Activated B cell treated with CpG ODN at 0.5 μM for 24 hours (primary cell): ENCODE data around the gene TMPRSS5. TPM values are rescaled to one million over a fixed set of nuclear protein-coding genes. Genes with fewer than 3 reads are reported as not detected.

Experiments used
- ATAC-seq: fragments of 200-7000 bp; cut with Tn5 transposase; one replicate; pipeline ENCODE4 v1.10.0; 2021; ENCODE audit warnings: low read depth, mild to moderate bottlenecking, moderate library complexity
- CTCF ChIA-PET: fragments of 350-600 bp; sonication (Branson Sonifier 250); formaldehyde crosslinking; loops from one replicate; lab custom pipeline; 2021; ENCODE audit warnings: antibody characterized with exemption; lab: Charles Lee
- POLR2A ChIA-PET: fragments of 350-600 bp; sonication (Branson Sonifier 250); formaldehyde crosslinking; loops from one replicate; lab custom pipeline; 2021; ENCODE audit warnings: antibody characterized with exemption; lab: Charles Lee
- DNase-seq: peaks from one replicate; pipeline ENCODE4 v3.0.0; 2022
- H3K27ac Mint-ChIP-seq: one replicate; pipeline ENCODE4 v1.8.0; 2020; ENCODE audit warnings: mixed read lengths
- H3K27me3 Mint-ChIP-seq: one replicate; pipeline ENCODE4 v1.8.0; 2021; ENCODE audit warnings: mixed read lengths
- H3K36me3 Mint-ChIP-seq: one replicate; pipeline ENCODE4 v1.8.0; 2021; ENCODE audit warnings: low read depth, mixed read lengths
- H3K4me1 Mint-ChIP-seq: one replicate; pipeline ENCODE4 v1.8.0; 2021; ENCODE audit warnings: mixed read lengths
- H3K4me3 Mint-ChIP-seq: one replicate; pipeline ENCODE4 v1.8.0; 2020; ENCODE audit warnings: mild to moderate bottlenecking, mixed read lengths
- H3K9me3 Mint-ChIP-seq: one replicate; pipeline ENCODE4 v1.8.0; 2020; ENCODE audit warnings: mixed read lengths
- intact Hi-C: fragments of 100-400 bp; cut with micrococcal nuclease; formaldehyde crosslinking; loops from one replicate; pipeline ENCODE4 v1.15.1; 2024
- total RNA-seq: library from RNA; stranded (reverse); gene quantifications from 2 replicates; pipeline ENCODE4 v1.2.3, GENCODE V29; 2022
- TF ChIP-seq, protein P1 (sequence below): fragments of 200-600 bp; IDR thresholded peaks from one replicate; pipeline ENCODE4 v1.8.0; 2022; ENCODE audit warnings: antibody characterized with exemption, mild to moderate bottlenecking

TMPRSS5 gene
- total RNA-seq, 1 donor from 2014 or later: 3.1 TPM

DNA sequence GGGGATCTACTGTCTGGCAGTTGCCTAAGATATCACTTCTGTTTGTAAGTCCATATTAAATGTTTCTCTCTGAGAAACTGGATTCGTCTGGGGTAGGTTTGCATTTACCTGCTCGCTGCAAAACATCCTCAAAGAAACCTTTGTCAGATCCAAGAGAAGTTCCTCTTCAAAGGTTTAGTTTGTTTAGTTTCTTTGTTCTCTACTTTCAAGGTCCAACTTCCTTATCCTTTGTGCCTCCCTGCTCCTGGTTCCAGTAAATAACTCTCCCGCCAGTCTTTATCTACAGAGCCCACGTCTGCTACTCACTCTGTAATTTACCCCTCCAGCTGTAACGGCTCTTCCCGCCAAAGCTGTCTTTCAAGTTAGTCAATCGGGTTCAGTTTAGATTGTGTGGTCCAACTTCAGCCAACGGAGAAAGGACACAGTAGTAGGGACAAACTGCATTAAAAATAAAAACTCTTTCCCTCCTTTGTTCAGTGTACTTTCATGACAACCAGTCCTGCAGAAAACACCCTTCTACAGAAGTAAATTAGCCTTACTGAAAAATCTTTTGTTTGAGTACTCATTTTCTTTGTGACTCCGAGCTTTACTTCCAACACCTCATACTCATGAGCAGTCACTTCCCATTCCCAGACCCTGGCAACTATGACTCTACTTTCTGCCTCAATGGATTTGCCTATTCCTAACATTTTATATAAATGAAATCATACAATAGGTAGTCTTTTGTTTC, 41.0 kb downstream of the TMPRSS5 start:
- intact Hi-C loops: no loop called here
- no peak for ATAC-seq
- peaks cover 2% of the 10 kb centered on the region for H3K27me3 Mint-ChIP-seq
- ChIA-PET CTCF (no interaction called here), POLR2A (no interaction called here)
- H3K27ac Mint-ChIP-seq: no peak overlapping the region
- no peak overlapping the region for H3K4me3 Mint-ChIP-seq
- H3K4me1 Mint-ChIP-seq: no peaks in the 10 kb centered on the region
- DNase-seq: no peak
- H3K36me3 Mint-ChIP-seq: no peaks in the 10 kb centered on the region
- H3K9me3 Mint-ChIP-seq: peaks cover 7% of the 10 kb centered on the region
- TF ChIP-seq, protein P1, sequence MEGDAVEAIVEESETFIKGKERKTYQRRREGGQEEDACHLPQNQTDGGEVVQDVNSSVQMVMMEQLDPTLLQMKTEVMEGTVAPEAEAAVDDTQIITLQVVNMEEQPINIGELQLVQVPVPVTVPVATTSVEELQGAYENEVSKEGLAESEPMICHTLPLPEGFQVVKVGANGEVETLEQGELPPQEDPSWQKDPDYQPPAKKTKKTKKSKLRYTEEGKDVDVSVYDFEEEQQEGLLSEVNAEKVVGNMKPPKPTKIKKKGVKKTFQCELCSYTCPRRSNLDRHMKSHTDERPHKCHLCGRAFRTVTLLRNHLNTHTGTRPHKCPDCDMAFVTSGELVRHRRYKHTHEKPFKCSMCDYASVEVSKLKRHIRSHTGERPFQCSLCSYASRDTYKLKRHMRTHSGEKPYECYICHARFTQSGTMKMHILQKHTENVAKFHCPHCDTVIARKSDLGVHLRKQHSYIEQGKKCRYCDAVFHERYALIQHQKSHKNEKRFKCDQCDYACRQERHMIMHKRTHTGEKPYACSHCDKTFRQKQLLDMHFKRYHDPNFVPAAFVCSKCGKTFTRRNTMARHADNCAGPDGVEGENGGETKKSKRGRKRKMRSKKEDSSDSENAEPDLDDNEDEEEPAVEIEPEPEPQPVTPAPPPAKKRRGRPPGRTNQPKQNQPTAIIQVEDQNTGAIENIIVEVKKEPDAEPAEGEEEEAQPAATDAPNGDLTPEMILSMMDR: no peak

DNA sequence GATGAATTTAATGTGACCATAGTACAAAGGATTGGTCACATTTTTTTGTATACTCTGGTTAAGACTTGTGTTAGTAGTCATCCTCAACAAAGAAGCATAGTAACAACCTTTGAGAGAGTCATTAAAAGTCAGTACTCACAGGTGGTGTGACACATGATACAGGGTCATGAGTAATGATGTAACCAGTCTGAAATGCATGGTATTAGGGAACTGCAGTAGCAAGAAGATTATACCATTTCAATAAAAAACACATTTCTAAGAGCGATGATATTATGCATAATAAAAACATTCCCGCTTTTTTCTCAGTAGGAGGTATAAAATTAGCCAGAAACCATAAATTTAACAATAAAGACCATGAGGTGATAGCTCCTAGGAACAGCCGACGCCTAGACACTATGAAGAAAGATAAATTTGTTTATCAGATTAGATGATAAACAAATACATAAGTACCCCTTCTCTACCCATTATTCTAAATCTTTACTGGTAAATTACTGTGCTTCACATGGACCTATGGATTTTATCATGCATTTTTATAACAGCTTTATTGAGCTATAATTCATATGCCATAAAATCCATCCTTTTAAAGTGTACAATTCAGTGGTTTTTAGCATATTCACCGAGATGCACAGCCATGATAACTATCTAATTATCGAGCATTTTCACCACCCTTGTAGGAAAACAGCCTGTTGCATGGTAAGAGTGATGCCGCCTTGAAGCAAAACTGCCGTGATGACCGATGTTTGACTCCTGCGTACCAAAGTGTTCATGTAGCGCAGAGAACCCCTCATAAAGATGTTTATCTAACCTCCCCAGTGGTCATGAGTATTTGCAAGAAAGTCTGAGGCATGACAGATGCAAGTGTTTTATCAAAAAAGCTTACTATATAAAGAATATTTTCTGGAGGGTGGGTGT, 41.8 kb downstream of the TMPRSS5 start:
- CTCF ChIA-PET: no interaction called here

DNA sequence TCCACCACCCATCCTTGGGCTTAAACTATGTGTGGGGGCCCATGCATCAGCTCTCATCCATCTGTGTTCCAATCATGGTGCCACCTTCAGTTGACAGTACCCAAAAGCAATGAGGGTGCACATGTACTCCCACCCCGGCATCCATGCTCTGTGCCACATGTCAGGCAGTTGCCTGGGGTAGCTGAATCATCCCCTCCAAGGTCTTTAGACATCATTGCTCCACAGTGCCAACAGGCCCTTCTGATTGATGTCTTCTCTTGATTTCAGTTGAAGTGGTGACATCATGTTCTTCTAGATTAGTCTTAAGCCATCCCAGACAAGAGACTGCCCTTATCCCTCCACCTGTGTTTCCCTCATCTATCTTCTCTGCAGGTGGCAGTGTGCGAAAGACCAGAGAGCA, 42.5 kb downstream of the TMPRSS5 start:
- H3K27me3 Mint-ChIP-seq: no peaks in the 10 kb centered on the region
- TF ChIP-seq, protein P1: no peak
- no peak for ATAC-seq
- intact Hi-C loops: no loop called here
- ChIA-PET POLR2A (no interaction called here), CTCF (no interaction called here)
- no peaks in the 10 kb centered on the region for H3K4me1 Mint-ChIP-seq
- no peak for DNase-seq
- H3K9me3 Mint-ChIP-seq: peaks cover 7% of the 10 kb centered on the region
- H3K27ac Mint-ChIP-seq: no peak overlapping the region
- no peak overlapping the region for H3K4me3 Mint-ChIP-seq
- no peaks in the 10 kb centered on the region for H3K36me3 Mint-ChIP-seq

More for the DNA sequence above, 41.8 kb downstream of the TMPRSS5 start:
- Mint-ChIP-seq H3K4me3 (no peak overlapping the region), H3K36me3 (no peaks in the 10 kb centered on the region), H3K4me1 (no peaks in the 10 kb centered on the region), H3K27me3 (peaks cover 2% of the 10 kb centered on the region), H3K9me3 (peaks cover 7% of the 10 kb centered on the region), H3K27ac (no peak overlapping the region)
- POLR2A ChIA-PET: no interaction called here
- no peak for ATAC-seq
- DNase-seq: no peak
- intact Hi-C loops: no loop called here
- TF ChIP-seq, protein P1: no peak

DNA sequence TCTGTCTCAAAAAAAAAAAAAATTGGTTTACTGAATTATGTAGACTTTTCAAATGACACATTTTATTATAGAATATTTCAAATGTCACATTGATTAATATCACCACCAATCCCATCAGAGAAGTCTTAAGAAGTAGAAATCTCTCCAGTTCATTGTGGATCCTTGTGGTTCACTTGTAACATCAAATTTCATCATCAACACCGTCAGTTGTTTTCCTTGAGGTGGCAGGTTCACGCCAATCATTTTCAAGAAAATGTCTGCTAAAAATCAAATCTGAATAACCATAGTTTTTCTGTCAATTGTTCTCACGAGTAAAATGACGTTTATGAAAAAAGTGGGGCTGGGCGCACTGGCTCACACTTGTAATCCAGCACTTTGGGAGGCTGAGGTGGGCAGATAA, 50.3 kb downstream of the TMPRSS5 start:
- peaks cover 9% of the 10 kb centered on the region for H3K27me3 Mint-ChIP-seq
- ATAC-seq (no peak), DNase-seq (no peak)
- no peaks in the 10 kb centered on the region for H3K36me3 Mint-ChIP-seq
- H3K4me1 Mint-ChIP-seq: no peaks in the 10 kb centered on the region
- no peak overlapping the region for H3K4me3 Mint-ChIP-seq
- ChIA-PET CTCF (no interaction called here), POLR2A (no interaction called here)
- TF ChIP-seq, protein P1: no peak
- H3K9me3 Mint-ChIP-seq: no peaks in the 10 kb centered on the region
- intact Hi-C loops: no loop called here
- no peak overlapping the region for H3K27ac Mint-ChIP-seq

DNA sequence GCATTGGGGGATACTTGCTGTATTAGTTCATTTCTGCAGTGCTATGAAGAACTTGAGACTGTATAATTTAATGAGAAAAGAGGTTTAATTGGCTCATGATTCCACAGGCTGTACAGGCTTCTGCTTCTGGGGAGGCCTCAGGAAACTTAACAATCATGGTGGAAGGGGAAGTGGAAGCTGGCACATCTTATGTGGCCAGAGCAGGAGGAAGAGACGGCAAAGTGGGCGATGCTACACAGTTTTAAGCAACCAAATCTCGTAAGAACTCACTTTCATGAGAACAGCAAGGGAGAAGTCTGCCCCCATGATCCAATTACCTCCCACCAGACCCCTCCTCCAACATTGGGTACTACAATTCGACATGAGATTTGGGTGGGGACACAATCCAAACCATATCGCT, 55.1 kb downstream of the TMPRSS5 start:
- H3K27me3 Mint-ChIP-seq: peaks cover 9% of the 10 kb centered on the region
- no peaks in the 10 kb centered on the region for H3K36me3 Mint-ChIP-seq
- ChIA-PET CTCF (no interaction called here), POLR2A (no interaction called here)
- ATAC-seq: no peak
- no peak for DNase-seq
- H3K27ac Mint-ChIP-seq: no peak overlapping the region
- H3K4me1 Mint-ChIP-seq: no peaks in the 10 kb centered on the region
- TF ChIP-seq, protein P1: no peak
- intact Hi-C loops: no loop called here
- H3K4me3 Mint-ChIP-seq: no peak overlapping the region
- no peaks in the 10 kb centered on the region for H3K9me3 Mint-ChIP-seq
